CD14-positive monocyte (primary cell): Measurements from ENCODE around the gene INO80. TPM values are rescaled to one million over a fixed set of nuclear protein-coding genes. Genes with fewer than 3 reads are reported as not detected.

Experiments used
- DNase-seq, 3 donors: peaks; one replicate each; pipeline ENCODE4 v3.0.0-alpha.2; 2011 to 2022
- H2AFZ ChIP-seq: 2 replicates; pipeline ENCODE4 v1.6.0; 2012; ENCODE audit warnings: mild to moderate bottlenecking, low read depth, low read length, inconsistent platforms; ENCODE audit not compliant: insufficient read depth, poor library complexity, severe bottlenecking
- H3K27ac ChIP-seq, 2 donors: 1 replicate in 1 of 2; 2 replicates in 1 of 2; pipeline ENCODE4 v1.5.1; 2012 to 2013; ENCODE audit warnings: low read length in 2 of 2, control low read depth in 1 of 2, inconsistent platforms in 1 of 2, low read depth in 1 of 2, mild to moderate bottlenecking in 1 of 2
- H3K27me3 ChIP-seq, 2 donors: one replicate each; pipeline versions ENCODE4 v1.6.0 to v1.6.1; 2011 to 2013; ENCODE audit warnings: low read length in 2 of 2; ENCODE audit not compliant: control insufficient read depth in 2 of 2, insufficient read depth in 2 of 2
- H3K36me3 ChIP-seq, 2 donors: replicated peaks in 1 of 2; 1 replicate in 1 of 2; 2 replicates in 1 of 2; pipeline versions ENCODE4 v1.5.1 to v1.6.1; 2012 to 2013; ENCODE audit warnings: low read length in 2 of 2, control low read depth in 1 of 2, inconsistent platforms in 1 of 2, mild to moderate bottlenecking in 1 of 2; ENCODE audit not compliant: insufficient read depth in 2 of 2, control insufficient read depth in 1 of 2
- H3K4me1 ChIP-seq, 2 donors: 1 replicate in 1 of 2; 2 replicates in 1 of 2; pipeline versions ENCODE4 v1.5.1 to v1.6.1; 2012 to 2013; ENCODE audit warnings: low read length in 2 of 2, control low read depth in 1 of 2, inconsistent platforms in 1 of 2, mild to moderate bottlenecking in 1 of 2, moderate library complexity in 1 of 2; ENCODE audit not compliant: insufficient read depth in 2 of 2, control insufficient read depth in 1 of 2
- H3K4me2 ChIP-seq: replicated peaks from 2 replicates; pipeline ENCODE3; 2012; ENCODE audit warnings: low read length, moderate library complexity, mild to moderate bottlenecking; ENCODE audit not compliant: poor library complexity, severe bottlenecking; ENCODE audit errors: extremely low read depth
- H3K4me3 ChIP-seq, 3 experiments: fragments of 200-600 bp in 1 of 3; sonication (generic) in 1 of 3; replicated peaks in 1 of 3; 1 replicate in 2 of 3; 2 replicates in 1 of 3; pipeline ENCODE4 v1.5.1; 2011 to 2013; ENCODE audit warnings: low read length in 3 of 3, mild to moderate bottlenecking in 3 of 3, control low read depth in 2 of 3, low read depth in 2 of 3, inconsistent platforms in 1 of 3, moderate library complexity in 1 of 3
- H3K79me2 ChIP-seq: 2 replicates; pipeline ENCODE4 v1.6.0; 2012; ENCODE audit warnings: mild to moderate bottlenecking, control low read depth, inconsistent platforms, low read length, moderate library complexity; ENCODE audit not compliant: insufficient read depth
- H3K9ac ChIP-seq: 2 replicates; pipeline ENCODE4 v1.6.0; 2017; ENCODE audit warnings: low read length, mild to moderate bottlenecking; ENCODE audit not compliant: insufficient read depth, poor library complexity, severe bottlenecking
- H3K9me3 ChIP-seq, 2 donors: replicated peaks in 1 of 2; 1 replicate in 1 of 2; 2 replicates in 1 of 2; pipeline versions ENCODE4 v1.5.1 to v1.6.1; 2012 to 2013; ENCODE audit warnings: low read length in 2 of 2, control low read depth in 1 of 2; ENCODE audit not compliant: control insufficient read depth in 1 of 2, insufficient read depth in 1 of 2
- H4K20me1 ChIP-seq: 2 replicates; pipeline ENCODE4 v1.6.0; 2012; ENCODE audit warnings: mild to moderate bottlenecking, low read length, control low read depth, moderate library complexity; ENCODE audit not compliant: insufficient read depth
- H3K27ac Mint-ChIP-seq, 7 donors: one replicate each; pipeline ENCODE4 v1.8.0; 2020; ENCODE audit warnings: mild to moderate bottlenecking in 7 of 7, mixed read lengths in 7 of 7, moderate library complexity in 6 of 7, inconsistent platforms in 2 of 7
- H3K27me3 Mint-ChIP-seq, 3 donors: one replicate each; pipeline ENCODE4 v1.8.0; 2021 to 2022; ENCODE audit warnings: low read depth in 3 of 3, mild to moderate bottlenecking in 3 of 3, mixed read lengths in 3 of 3, moderate library complexity in 3 of 3, inconsistent platforms in 1 of 3
- H3K36me3 Mint-ChIP-seq, 2 donors: one replicate each; pipeline ENCODE4 v1.8.0; 2020; ENCODE audit warnings: mixed read lengths in 2 of 2, inconsistent platforms in 1 of 2, mild to moderate bottlenecking in 1 of 2
- H3K4me1 Mint-ChIP-seq: one replicate; pipeline ENCODE4 v1.8.0; 2020; ENCODE audit warnings: mild to moderate bottlenecking, mixed read lengths
- H3K4me3 Mint-ChIP-seq, 2 donors: one replicate each; pipeline ENCODE4 v1.8.0; 2020; ENCODE audit warnings: mild to moderate bottlenecking in 2 of 2, mixed read lengths in 2 of 2, moderate library complexity in 1 of 2
- H3K9me3 Mint-ChIP-seq, 7 donors: one replicate each; pipeline ENCODE4 v1.8.0; 2020 to 2022; ENCODE audit warnings: mixed read lengths in 7 of 7, mild to moderate bottlenecking in 6 of 7, moderate library complexity in 6 of 7, inconsistent platforms in 2 of 7
- CTCF ChIP-seq: fragments of 200-600 bp; IDR thresholded peaks from one replicate; pipeline ENCODE4 v1.8.0; 2022; ENCODE audit warnings: antibody characterized with exemption, mild to moderate bottlenecking
- WGBS: methylation state at CpG from one replicate; pipeline ENCODE4 v1.1.5; 2013; ENCODE audit warnings: missing lambda C conversion rate; ENCODE audit not compliant: insufficient coverage; 5-methylcytosine and 5-hydroxymethylcytosine counted together
- intact Hi-C, 2 donors: fragments of 100-400 bp; cut with micrococcal nuclease; formaldehyde crosslinking; loops; one replicate each; pipeline versions ENCODE4 v1.15.0 to v1.15.1; 2023
- polyA plus RNA-seq, 3 donors: library from polyadenylated mRNA; depleted of rRNA in 1 of 3; unstranded in 2 of 3; stranded (reverse) in 1 of 3; fragments of 300-500 nt in 2 of 3; fragments of >200 nt in 1 of 3; fragmentation: Illumina TruSeq in 2 of 3; gene quantifications; 1 replicate in 2 of 3; 2 replicates in 1 of 3; pipeline ENCODE4 v1.2.3, GENCODE V29; 2012 to 2021

The INO80 gene
- polyA plus RNA-seq, 3 donors: 2.3 to 13.1 (median 2.4) TPM

GRCh38 chr15:41031232-41032078, 84.6 kb downstream of the INO80 start:
- TF ChIP-seq CTCF: no peak
- peaks cover 41 to 90% of the 10 kb centered on the region in 2 donors for H3K36me3 ChIP-seq
- Mint-ChIP-seq H3K27me3 (no peaks in the 10 kb centered on the region), H3K27ac (peak overlapping the region in 1 of 7 donors; percentile 75), H3K9me3 (no peaks in the 10 kb centered on the region), H3K4me1 (no peaks in the 10 kb centered on the region), H3K4me3 (no peak overlapping the region), H3K36me3 (peaks cover 48 to 73% of the 10 kb centered on the region in 2 donors)
- intact Hi-C loops: no loop called here
- no peak overlapping the region for H2AFZ ChIP-seq
- peak overlapping the region in 1 of 2 donors; percentile 24 for H3K27ac ChIP-seq
- 100% methylated on average over 4 of the region's 5 CpGs for WGBS
- no peaks in the 10 kb centered on the region for H4K20me1 ChIP-seq
- H3K79me2 ChIP-seq: no peaks in the 10 kb centered on the region
- no peak overlapping the region for H3K4me3 ChIP-seq
- DNase-seq: no peak
- no peak overlapping the region for H3K9ac ChIP-seq
- H3K4me1 ChIP-seq: no peaks in the 10 kb centered on the region
- H3K9me3 ChIP-seq: no peaks in the 10 kb centered on the region
- H3K4me2 ChIP-seq: no peak overlapping the region
- no peaks in the 10 kb centered on the region for H3K27me3 ChIP-seq

- Histone ChIP-seq H3K4me2 (no peak overlapping the region), H2AFZ (no peak overlapping the region), H3K4me3 (no peak overlapping the region), H3K9me3 (no peaks in the 10 kb centered on the region), H3K9ac (no peak overlapping the region), H4K20me1 (peaks cover 4% of the 10 kb centered on the region), H3K27me3 (no peaks in the 10 kb centered on the region), H3K79me2 (no peaks in the 10 kb centered on the region), H3K27ac (peak overlapping the region in 1 of 2 donors; percentile 17), H3K36me3 (peaks cover 60 to 92% of the 10 kb centered on the region in 2 donors), H3K4me1 (no peaks in the 10 kb centered on the region)
- DNase-seq: no peak
- WGBS: no CpG with 5 or more reads among the region's 1 CpG
- no peaks in the 10 kb centered on the region for H3K4me1 Mint-ChIP-seq
- no peak overlapping the region for H3K27ac Mint-ChIP-seq
- no peak overlapping the region for H3K4me3 Mint-ChIP-seq
- H3K9me3 Mint-ChIP-seq: no peaks in the 10 kb centered on the region
- peaks cover 0 to 1% (median 0%) of the 10 kb centered on the region in 3 donors for H3K27me3 Mint-ChIP-seq
- H3K36me3 Mint-ChIP-seq: peaks cover 57 to 78% of the 10 kb centered on the region in 2 donors
- intact Hi-C loops: loop anchor here in 1 of 2 donors (10.0 kb wide), 1 partner anchor 84 kb away; no protein-coding TSS in a partner anchor
- no peak for TF ChIP-seq CTCF
Observed at GRCh38 chr15:41028853-41029252, 87.2 kb downstream of the INO80 start.
